Hematopoietic multipotent progenitor cell treated with erythropoietin and hydrocortisone succinate and interleukin-3 and kit ligand, for 4 days (in vitro differentiated cells): ENCODE measurements around the gene STRN3.
"Not testable (repeated sequence)": the region's sequence is repeated elsewhere in the genome, so short reads cannot be mapped to it uniquely, and the experiment has no call there.

Experiments
- DNase-seq: peaks from one replicate; pipeline ENCODE4 v3.0.0-alpha.2; 2015

STRN3 gene

DNA sequence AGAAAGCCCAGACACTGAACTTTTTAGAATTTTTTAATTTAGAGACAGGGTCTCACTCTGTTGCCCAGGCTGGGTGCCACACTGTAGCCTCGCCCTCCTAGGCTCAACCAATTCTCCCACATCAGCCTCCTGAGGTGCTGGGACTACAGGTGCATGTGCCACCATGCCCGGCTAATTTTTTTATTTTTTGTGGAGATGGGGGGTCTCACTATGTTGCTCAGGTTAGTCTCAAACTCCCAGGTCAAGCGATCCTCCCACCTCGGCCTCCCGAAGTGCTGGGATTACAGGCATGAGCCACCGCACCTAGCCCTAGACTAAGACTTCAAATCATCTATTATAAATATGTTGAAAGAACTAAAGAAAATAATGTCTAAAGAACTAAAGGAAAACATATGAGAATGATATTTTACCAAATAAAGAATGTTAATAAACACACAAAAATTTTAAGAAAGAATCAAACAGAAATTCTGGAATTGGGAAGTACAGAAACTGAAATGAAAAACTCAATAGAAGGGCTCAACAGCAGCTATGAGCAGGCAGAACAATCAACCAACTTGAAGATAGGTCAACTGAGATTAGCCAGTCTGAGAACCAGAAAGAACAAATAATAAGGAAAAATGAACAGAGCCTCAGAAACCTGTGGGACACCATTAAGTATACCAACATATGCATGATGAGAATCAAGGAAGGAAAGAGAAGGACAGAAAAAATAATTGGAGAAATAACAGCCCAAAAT lies 27.0 kb downstream of the STRN3 start:
- no peak for DNase-seq

GRCh38 chr14:30998100-30998706 lies 28.0 kb downstream of the STRN3 start:
- no peak for DNase-seq

DNA sequence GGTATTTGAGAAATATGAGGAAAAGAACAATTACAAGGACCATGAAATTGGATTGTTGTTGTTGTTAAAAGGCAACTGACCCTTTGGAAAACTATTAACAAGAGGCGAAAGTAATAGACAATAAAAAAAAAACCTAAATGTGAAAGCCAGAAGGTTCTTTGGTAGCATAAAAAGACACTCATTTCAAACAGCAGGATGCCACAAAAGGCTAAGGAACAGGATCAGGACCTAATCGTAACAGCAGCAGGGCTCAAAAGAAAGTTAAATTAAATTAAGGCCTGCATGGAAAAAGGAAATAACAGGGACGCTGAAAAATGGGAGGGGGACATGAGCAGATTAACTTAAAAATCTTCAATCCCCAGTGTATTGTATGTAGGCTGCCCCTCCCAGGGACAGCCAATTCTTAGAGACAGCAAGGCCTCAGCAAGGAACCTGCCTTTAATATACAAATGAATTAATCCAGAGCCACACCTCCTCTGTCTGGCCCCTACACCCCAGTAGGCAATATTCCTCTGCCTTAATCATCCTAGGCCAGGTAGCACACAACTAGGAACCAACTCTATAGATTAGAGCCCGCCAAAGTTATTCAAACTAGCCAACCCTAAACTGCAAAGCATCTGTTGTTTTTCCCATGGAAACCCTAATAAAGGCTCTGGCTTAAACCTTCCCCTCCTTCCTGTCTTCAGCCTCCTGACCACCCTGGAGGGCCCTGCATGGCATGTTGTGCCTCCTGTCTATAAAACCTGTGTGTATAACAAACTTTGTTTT lies 29.1 kb downstream of the STRN3 start:
- DNase-seq = no peak

DNA sequence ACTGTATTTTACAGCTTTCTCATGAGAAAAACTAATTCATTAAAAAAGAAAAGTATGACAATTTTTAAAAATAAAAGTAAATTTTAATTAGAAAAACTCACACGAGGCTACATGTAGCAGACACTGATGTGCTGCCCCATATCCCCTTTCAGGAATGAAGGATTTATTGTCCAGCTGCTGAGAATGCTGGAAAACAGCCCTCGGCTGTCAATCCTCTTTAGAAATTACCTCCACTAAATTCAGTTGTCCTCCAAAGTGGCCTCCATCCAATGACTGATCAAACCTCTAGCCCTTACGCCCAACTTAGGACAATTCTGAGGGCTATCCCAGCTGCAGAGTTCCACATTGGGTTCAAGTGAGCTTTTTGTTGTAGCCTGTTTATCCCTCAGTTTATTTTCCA lies 30.5 kb downstream of the STRN3 start:
- no peak for DNase-seq

DNA sequence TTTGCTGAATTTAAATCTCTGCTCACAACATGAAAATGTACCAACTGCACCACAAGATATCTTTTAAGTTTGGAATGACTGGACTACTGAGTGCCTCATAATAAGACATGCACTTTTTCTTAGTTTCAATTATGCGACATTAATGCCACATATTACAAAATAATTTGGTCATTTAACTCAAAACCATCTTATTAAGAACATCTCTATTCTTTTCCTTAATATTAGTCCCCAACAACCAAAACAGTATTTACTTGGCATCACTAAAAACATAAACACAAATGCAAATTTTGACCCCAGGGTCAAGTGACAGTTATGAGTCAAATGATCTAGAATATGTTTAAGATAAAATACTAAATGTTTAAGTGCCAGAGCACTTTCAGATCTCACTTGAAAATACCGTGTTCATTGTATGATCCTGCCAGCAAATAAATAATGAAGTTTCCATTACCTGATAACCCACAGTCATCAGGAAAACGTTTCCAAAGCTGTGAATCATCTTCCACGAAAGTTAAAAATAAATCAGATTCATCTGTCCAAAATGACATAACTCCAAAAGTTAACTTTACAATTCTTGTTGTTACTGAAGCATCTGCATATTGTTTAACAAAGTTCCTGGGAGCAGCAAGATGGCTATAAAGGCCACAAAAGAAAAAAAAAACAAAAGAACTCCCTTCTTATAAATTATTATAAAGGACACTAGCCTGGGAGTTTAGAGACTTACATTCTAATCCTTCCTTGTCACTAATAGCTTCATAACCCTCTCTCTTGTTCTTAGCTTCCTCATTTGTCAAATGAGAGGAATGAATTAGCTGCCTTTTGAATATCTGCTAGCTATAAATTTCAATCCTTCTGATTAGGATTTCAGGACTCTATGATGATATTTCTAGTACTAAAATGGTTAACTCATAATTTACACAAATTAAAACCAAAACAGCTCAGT lies 31.2 kb downstream of the STRN3 start:
- DNase-seq = no peak

DNA sequence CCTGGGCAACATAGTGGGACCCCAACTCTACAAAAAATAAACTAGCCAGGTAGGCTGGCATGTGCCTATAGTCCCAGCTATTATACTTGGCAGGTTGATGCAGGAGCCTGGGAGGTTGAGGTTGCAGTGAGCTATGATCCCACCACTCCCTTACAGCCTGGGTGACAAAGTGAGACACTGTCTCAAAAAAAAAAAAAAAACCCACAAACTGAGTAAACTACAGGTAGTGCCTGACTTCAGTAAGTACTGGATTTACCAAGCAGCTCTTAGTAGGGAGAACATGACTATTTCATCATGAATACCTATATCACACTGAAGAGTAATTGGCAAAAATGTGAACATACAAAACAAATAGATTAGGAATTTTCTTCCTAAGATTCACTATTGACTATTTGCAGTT lies 33.1 kb downstream of the STRN3 start:
- DNase-seq = no peak

GRCh38 chr14:30991408-30991807 lies 34.8 kb downstream of the STRN3 start:
- DNase-seq = no peak

DNA sequence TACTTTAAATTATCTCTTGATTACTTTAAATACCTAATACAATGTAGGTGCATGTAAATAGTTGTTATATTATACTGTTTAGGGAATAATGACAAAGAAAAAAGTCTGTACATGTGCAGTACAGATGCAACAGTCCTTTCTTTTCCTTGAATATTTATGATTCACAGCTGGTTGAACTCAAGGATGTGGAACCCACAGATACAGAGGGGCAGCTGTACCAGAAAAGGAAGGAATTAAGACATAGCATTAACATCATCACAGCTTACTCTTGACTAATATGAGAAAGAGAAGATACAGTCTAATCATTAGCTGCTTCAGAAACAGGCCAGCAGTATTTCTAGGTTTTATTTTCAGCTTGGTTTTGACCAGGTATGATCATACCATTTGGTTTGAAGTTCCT lies 35.4 kb downstream of the STRN3 start:
- no peak for DNase-seq

- no peak for DNase-seq
Observed at GRCh38 chr14:30988509-30988908, 37.7 kb downstream of the STRN3 start.

DNA sequence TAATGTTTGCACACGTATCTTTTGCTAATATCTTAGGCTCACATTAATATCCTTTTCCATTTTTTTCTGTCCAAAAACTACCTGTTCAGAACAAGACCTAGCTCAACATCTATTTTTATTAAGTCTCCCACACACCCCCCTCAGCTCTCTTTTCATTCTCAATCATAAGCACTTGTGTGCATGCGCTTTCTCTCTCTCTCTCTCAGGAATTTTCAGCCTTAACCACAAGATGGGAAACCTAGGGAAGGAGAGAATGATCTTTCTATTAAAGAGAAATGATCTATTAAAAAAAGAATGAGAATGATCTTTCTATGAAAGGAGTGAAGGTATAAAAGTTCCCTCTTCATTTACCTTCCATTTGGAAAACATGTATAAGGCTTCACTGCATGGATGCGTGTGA lies 40.4 kb downstream of the STRN3 start:
- DNase-seq = no peak

- DNase-seq = no peak
Observed at GRCh38 chr14:30983858-30984257, 42.3 kb downstream of the STRN3 start.

DNA sequence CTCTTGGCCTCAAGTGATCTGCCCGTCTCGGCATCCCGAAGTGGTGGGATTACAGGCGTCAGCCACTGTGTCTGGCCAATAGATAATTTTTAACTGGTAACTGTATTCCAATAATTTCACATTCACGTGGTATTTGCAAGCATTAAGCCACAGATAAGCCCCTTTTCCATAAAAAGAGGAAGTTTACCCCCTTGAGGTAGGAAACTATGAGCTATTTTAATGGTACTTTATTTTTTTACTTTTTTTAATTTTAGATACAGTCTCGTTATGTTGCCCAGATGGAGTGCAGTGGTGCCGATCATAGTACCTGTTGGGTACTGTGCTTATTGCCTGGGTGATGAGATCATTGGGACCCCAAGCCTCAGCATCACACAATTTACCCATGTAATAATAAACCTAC lies 43.6 kb downstream of the STRN3 start:
- DNase-seq = peak; percentile 84

GRCh38 chr14:30980980-30981379 lies 45.2 kb downstream of the STRN3 start:
- DNase-seq = no peak

GRCh38 chr14:30980106-30980704 lies 46.0 kb downstream of the STRN3 start:
- DNase-seq = peak; percentile 93

- no peak for DNase-seq
Observed at GRCh38 chr14:30977752-30978151, 48.4 kb downstream of the STRN3 start.

- no peak for DNase-seq
Observed at GRCh38 chr14:30974628-30975027, 51.6 kb downstream of the STRN3 start.

- no peak for DNase-seq
Observed at GRCh38 chr14:30972882-30973582, 53.1 kb downstream of the STRN3 start.

DNA sequence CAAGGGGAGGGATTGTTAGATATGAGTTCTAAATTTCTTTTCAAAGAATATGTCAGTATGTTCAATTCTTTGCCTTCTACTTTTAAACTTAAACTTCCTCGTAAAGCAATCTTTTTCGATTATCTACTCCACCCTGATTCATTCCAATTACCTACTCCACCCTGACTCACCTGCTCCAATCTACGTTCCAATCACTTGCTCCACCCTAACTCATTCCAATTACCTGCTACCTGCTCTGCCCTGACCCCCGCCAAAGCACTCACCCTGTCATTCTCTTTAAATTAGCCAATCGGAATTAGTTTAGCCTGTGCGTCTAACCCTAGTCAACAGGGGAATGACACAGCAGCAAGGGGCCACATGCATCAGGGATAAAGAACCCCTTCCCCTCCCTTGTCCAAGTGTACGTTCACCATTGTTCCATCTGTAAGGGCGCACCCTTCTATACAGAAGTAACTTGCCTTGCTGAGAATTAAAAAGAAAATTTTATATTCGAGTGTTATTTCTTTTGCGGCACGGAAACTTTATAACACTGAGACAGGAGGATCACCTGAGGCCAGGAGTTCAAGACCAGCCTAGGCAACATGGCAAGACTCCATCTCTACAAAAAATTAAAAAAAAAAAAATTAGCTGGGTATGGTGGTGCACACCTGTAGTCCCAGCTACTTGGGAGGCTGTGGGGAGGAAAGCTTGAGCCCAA lies 54.0 kb downstream of the STRN3 start:
- not testable (repeated sequence) for DNase-seq

- no peak for DNase-seq
Observed at GRCh38 chr14:30971586-30971985, 54.6 kb downstream of the STRN3 start.

DNA sequence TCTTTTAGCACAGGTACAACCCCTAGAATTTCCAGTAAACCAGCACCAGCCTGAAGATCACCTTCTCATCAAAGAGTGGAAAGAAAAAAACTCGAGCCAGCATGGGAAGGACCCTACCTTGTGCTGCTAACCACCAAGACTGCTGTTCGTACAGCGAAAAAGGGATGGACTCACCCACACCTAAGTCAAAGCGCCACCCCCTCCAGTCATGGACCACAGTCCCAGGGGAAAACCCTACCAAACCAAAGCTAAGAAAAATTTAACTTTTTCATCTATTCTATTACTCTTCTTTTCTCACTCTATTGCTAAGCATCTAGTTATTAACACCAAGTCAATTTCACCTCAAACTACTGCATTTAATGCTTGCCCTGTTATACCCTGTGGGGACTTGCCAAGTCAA lies 56.4 kb downstream of the STRN3 start:
- DNase-seq = not testable (repeated sequence)
